ENCODE data around the gene LMF1.

Gene LMF1

GRCh38 chr16:929227-930073 lies 41.3 kb downstream of the LMF1 start:
- DNase-seq (ENCODE audit: low spot score), result no peak

DNA sequence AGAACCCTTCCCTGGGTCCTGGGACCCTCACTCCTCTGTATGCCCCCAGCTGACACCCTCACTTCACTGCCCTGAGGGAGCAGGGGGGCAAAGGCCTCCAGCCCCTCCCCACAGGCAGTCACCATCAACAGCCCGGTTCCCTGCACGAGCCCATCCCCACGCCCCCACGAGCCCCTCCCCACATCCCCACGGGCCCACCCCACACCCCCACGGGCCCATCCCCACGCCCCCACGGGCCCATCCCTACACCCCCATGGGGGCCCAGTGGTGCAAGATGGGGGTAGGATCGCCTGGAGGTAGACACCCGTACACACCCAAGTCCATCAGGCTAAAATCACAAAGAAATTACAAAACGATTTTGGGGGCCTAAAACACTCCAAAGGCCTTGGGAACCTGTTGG lies 42.3 kb downstream of the LMF1 start:
- no peak for DNase-seq (ENCODE audit: low spot score)

GRCh38 chr16:927931-928330 lies 42.9 kb downstream of the LMF1 start:
- DNase-seq (ENCODE audit: low spot score), result no peak

GRCh38 chr16:927406-927805 lies 43.4 kb downstream of the LMF1 start:
- DNase-seq (ENCODE audit: low spot score), result no peak

DNA sequence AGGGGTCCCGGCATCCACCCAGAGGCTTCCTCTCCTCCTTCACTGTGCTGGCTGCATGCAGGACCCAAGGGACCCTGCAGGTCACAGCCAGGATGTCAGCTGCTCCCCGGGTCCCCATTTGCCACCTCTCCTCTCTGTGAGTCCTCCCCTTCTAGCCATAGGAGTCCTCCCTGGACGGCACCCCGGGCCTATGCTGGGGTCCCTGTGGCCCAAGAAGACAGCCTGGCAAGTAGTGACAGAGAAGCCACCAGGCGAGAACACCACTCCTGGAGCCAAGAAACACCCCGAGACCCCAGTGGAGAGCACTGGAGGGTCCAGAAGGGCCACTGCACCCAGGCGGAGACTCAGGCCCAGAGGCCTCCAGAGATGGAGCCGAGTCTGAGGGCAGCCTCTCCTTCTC lies 44.1 kb downstream of the LMF1 start:
- no peak for DNase-seq (ENCODE audit: low spot score)

DNA sequence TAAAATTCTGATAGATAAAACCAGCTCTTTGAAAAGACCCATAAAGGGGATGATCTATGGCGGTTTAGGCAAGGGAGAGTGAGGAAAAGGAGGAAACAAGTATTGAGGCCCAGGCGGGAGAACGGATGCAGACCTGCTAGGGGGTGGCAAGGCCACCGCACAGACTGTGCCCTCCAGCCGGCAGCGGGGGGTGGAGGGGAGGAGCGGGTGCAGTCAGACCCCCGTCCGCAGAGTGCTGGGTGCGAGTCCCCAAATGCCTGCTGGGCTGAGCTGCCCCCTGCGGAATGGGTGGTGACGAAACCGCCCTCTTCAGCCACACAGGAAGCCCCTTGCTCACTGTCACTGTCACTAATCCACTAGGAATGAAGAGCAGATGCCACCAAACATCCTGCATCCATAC lies 46.0 kb downstream of the LMF1 start:
- no peak for DNase-seq (ENCODE audit: low spot score)

- no peak for DNase-seq (ENCODE audit: low spot score)
These were observed 46.7 kb downstream of the LMF1 start for GRCh38 chr16:924063-924462.

DNA sequence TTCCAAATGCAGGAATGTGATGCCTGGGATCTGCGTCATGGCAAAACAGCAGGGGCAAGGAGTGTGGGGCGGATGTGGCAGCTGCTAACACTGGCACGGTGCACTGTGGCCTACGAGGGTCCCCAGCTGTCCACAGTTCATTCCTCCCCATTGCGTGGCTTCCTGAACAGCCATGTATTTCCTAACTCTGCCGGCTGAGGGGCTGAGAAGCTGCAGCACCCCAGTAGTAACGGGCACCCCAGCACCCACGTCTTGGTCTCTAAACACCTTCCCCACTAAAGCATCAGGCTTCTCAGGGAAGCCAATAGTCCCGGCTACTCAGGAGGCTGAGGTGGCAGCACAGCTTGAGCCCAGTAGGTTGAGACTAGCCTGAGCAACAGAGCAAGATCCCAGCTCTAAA lies 47.6 kb downstream of the LMF1 start:
- no peak for DNase-seq (ENCODE audit: low spot score)

DNA sequence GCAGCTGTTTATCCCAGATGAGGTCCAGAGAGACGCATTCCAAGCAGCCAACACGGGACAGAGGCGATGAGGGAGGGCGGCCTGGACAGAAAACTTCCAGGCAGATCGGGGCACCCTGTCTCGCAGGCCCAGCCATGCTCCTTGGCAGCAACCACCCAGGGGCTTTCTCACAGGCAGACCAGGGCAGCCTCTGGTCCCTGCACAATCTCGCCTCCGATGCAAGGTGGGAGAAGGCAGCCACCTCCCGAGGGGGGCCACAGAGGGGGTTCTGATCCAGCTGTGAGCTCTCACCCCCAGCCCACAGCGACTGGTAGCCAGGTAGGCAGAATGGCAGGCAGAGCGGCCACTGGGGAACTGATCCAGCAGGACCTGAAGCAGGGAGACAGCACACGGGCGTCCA lies 48.7 kb downstream of the LMF1 start:
- no peak for DNase-seq (ENCODE audit: low spot score)

GRCh38 chr16:921321-921905 lies 49.4 kb downstream of the LMF1 start:
- no peak for DNase-seq (ENCODE audit: low spot score)

- no peak for DNase-seq (ENCODE audit: low spot score)
These were observed 50.1 kb downstream of the LMF1 start for GRCh38 chr16:920717-921116.

DNA sequence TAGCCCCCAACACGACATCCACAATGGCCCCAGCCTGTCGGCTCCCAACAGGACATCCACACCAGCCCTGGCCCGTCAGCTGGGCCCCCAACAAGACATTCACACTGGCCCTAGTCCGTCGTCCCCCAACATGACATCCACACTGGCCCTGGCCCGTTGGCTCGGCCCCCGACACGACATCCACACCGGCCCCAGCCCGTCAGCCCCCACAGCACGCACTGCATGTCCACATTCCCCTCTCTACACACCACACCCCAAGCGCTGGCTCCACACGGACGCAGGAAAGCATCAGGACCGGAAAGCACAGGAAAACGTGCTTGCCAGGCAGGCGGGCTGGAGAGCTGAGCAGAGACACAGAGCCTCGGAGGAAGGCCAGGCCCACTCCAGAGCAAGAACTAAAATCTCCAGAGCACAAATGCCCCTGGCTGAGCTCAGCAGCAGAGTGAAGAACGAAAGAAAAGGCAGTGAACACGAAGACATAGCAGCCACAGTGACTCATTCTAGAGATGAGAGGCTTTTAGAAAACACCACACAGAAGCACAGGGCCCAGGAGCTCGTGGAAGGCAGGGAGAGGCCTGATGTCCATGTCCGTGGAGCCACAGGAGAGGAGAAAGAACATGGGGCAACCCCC lies 50.6 kb downstream of the LMF1 start:
- no peak for DNase-seq (ENCODE audit: low spot score)

DNA sequence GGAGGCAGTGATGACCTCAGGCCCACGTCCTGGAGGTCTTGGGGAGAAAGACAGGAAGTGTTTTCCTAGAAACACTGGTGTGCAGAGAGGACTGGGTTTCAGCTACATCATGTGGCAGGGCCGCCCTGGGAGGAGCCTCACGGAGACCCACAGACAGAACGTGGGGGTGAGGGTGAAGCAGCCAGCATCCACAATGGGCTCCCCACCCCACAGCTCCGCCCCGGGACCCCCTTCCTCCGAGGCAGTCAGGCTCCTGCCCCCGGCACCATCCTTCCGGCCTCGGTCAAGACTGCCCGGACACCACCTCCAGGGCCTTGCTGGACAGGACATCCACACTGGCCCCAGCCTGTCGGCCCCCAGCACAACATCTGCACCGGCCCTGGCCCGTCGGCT lies 51.1 kb downstream of the LMF1 start:
- no peak for DNase-seq (ENCODE audit: low spot score)

- no peak for DNase-seq (ENCODE audit: low spot score)
These were observed 51.8 kb downstream of the LMF1 start for GRCh38 chr16:918741-919657.

DNA sequence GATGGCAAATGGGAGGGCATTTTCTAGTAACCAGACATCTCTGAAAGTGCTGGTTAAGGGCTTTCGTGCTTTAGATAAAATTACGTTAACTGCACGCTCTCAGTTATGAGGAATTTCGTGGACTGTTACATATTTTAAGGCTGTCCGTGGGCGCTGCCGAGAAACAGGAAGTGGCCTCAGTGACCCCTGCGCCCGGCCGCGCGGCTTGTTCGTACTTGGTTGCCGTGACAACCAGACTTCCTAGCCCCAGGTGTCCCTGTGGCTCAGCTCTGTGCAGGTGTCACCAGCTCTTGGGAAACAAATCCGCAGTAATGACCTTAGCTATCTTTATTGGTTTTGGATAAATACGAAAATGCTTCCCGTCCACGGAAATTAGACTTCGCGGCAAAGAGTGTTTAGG lies 52.7 kb downstream of the LMF1 start:
- no peak for DNase-seq (ENCODE audit: low spot score)

GRCh38 chr16:917591-918061 lies 53.2 kb downstream of the LMF1 start:
- DNase-seq (ENCODE audit: low spot score), result no peak

- DNase-seq (ENCODE audit: low spot score), result no peak
These were observed 54.6 kb downstream of the LMF1 start for GRCh38 chr16:916035-916799.

GRCh38 chr16:915546-915945 lies 55.2 kb downstream of the LMF1 start:
- no peak for DNase-seq (ENCODE audit: low spot score)

GRCh38 chr16:914440-914839 lies 56.3 kb downstream of the LMF1 start:
- DNase-seq (ENCODE audit: low spot score), result no peak

- DNase-seq (ENCODE audit: low spot score), result no peak
These were observed 56.9 kb downstream of the LMF1 start for GRCh38 chr16:913817-914439.

All from hematopoietic multipotent progenitor cell treated with erythropoietin and hydrocortisone succinate and interleukin-3 and kit ligand, for 17 days (in vitro differentiated cells).